ENCODE data around the gene PAM.

DNA sequence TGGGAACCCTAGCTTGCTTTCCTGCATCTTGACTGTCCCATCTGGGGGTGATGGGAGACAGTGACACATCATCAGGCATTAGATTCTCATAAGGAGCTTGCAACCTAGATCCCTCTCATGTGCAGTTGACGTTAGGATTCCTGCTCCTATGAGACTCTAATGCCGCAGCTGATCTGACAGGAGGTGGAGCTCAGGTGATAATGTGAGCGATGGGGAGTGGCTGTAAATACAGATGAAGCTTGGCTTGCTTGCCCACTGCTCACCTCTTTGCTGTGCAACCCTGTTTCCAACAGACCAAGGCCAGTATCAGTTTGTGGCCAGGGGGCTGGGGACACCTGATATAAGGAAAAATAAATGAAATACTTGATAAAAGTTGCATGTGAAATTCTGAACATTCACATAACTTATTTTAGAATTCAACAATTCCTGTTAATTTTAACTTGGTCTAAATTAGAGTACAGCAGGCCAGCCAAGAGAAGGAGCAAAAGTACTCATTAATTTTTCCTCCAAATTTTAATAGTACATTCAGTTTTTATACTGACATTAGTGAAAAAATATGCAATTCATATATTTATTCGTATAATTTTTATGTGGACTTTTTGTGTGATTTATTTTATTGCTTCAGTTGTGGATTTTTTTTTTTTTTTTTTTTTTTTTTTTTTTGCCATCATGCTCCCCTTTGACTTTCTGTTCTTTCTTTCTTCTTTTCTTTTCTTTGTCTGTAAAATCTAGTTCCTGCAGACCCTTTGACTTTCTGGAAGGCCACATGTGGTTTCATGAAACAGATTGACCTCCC lies 11.4 kb downstream of the PAM start:
- TF ChIP-seq, protein P1, sequence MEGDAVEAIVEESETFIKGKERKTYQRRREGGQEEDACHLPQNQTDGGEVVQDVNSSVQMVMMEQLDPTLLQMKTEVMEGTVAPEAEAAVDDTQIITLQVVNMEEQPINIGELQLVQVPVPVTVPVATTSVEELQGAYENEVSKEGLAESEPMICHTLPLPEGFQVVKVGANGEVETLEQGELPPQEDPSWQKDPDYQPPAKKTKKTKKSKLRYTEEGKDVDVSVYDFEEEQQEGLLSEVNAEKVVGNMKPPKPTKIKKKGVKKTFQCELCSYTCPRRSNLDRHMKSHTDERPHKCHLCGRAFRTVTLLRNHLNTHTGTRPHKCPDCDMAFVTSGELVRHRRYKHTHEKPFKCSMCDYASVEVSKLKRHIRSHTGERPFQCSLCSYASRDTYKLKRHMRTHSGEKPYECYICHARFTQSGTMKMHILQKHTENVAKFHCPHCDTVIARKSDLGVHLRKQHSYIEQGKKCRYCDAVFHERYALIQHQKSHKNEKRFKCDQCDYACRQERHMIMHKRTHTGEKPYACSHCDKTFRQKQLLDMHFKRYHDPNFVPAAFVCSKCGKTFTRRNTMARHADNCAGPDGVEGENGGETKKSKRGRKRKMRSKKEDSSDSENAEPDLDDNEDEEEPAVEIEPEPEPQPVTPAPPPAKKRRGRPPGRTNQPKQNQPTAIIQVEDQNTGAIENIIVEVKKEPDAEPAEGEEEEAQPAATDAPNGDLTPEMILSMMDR (IDR thresholded peaks at IDR 0.05), result no peak
- no peak for TF ChIP-seq POLR2A (IDR thresholded peaks at IDR 0.05)
- TF ChIP-seq POLR2AphosphoS5 (IDR thresholded peaks at IDR 0.05), result no peak

All from breast epithelium (tissue), 3 donors.